ENCODE results near the gene CCNE1.
"Not testable (repeated sequence)": the region's sequence is repeated elsewhere in the genome, so short reads cannot be mapped to it uniquely, and the experiment has no call there.

The CCNE1 gene

GRCh38 chr19:29793116-29793727 lies 18.6 kb upstream of the CCNE1 start:
- H3K27ac ChIP-seq (ENCODE audit: low read length): no peak overlapping the region
- no peaks in the 10 kb centered on the region for H3K27me3 ChIP-seq (ENCODE audit: low read depth, low read length)
- no peaks in the 10 kb centered on the region for H3K9me3 ChIP-seq (ENCODE audit: control insufficient read depth in 1 of 2, low read length in 2 of 2)
- no peaks in the 10 kb centered on the region for H3K4me1 ChIP-seq (ENCODE audit: control insufficient read depth in 1 of 2, insufficient read depth in 2 of 2, low read length in 2 of 2)
- H3K36me3 ChIP-seq (ENCODE audit: control insufficient read depth in 1 of 2, insufficient read depth in 2 of 2, low read length in 2 of 2): no peaks in the 10 kb centered on the region
- H3K4me3 ChIP-seq (ENCODE audit: low read depth in 1 of 2, low read length in 2 of 2): no peak overlapping the region

GRCh38 chr19:29794490-29794889 lies 17.3 kb upstream of the CCNE1 start:
- not testable (repeated sequence) for H3K4me1 ChIP-seq (ENCODE audit: control insufficient read depth in 1 of 2, insufficient read depth in 2 of 2, low read length in 2 of 2); H3K36me3 ChIP-seq (ENCODE audit: control insufficient read depth in 1 of 2, insufficient read depth in 2 of 2, low read length in 2 of 2); H3K27ac ChIP-seq (ENCODE audit: low read length); H3K27me3 ChIP-seq (ENCODE audit: low read depth, low read length); H3K4me3 ChIP-seq (ENCODE audit: low read depth in 1 of 2, low read length in 2 of 2); H3K9me3 ChIP-seq (ENCODE audit: control insufficient read depth in 1 of 2, low read length in 2 of 2)

GRCh38 chr19:29795461-29796172 lies 16.2 kb upstream of the CCNE1 start:
- no peaks in the 10 kb centered on the region for H3K36me3 ChIP-seq (ENCODE audit: control insufficient read depth in 1 of 2, insufficient read depth in 2 of 2, low read length in 2 of 2)

GRCh38 chr19:29796173-29796573 lies 15.6 kb upstream of the CCNE1 start:
- H3K27ac ChIP-seq (ENCODE audit: low read length): no peak overlapping the region
- H3K9me3 ChIP-seq (ENCODE audit: control insufficient read depth in 1 of 2, low read length in 2 of 2): no peaks in the 10 kb centered on the region
- H3K27me3 ChIP-seq (ENCODE audit: low read depth, low read length): no peaks in the 10 kb centered on the region
- H3K4me1 ChIP-seq (ENCODE audit: control insufficient read depth in 1 of 2, insufficient read depth in 2 of 2, low read length in 2 of 2): no peaks in the 10 kb centered on the region
- no peaks in the 10 kb centered on the region for H3K36me3 ChIP-seq (ENCODE audit: control insufficient read depth in 1 of 2, insufficient read depth in 2 of 2, low read length in 2 of 2)
- no peak overlapping the region for H3K4me3 ChIP-seq (ENCODE audit: low read depth in 1 of 2, low read length in 2 of 2)

More at GRCh38 chr19:29795461-29796172, 16.2 kb upstream of the CCNE1 start:
- no peaks in the 10 kb centered on the region for H3K9me3 ChIP-seq (ENCODE audit: control insufficient read depth in 1 of 2, low read length in 2 of 2)
- H3K27me3 ChIP-seq (ENCODE audit: low read depth, low read length): no peaks in the 10 kb centered on the region
- no peaks in the 10 kb centered on the region for H3K4me1 ChIP-seq (ENCODE audit: control insufficient read depth in 1 of 2, insufficient read depth in 2 of 2, low read length in 2 of 2)
- H3K27ac ChIP-seq (ENCODE audit: low read length): no peak overlapping the region
- H3K4me3 ChIP-seq (ENCODE audit: low read depth in 1 of 2, low read length in 2 of 2): no peak overlapping the region

- Histone ChIP-seq H3K4me1 (ENCODE audit: control insufficient read depth in 1 of 2, insufficient read depth in 2 of 2, low read length in 2 of 2) (no peaks in the 10 kb centered on the region), H3K9me3 (ENCODE audit: control insufficient read depth in 1 of 2, low read length in 2 of 2) (no peaks in the 10 kb centered on the region), H3K27me3 (ENCODE audit: low read depth, low read length) (no peaks in the 10 kb centered on the region), H3K27ac (ENCODE audit: low read length) (no peak overlapping the region), H3K4me3 (ENCODE audit: low read depth in 1 of 2, low read length in 2 of 2) (no peak overlapping the region), H3K36me3 (ENCODE audit: control insufficient read depth in 1 of 2, insufficient read depth in 2 of 2, low read length in 2 of 2) (no peaks in the 10 kb centered on the region)
These were observed 12.9 kb upstream of the CCNE1 start for GRCh38 chr19:29798774-29799497.

GRCh38 chr19:29800100-29800825 lies 11.5 kb upstream of the CCNE1 start:
- H3K36me3 ChIP-seq (ENCODE audit: control insufficient read depth in 1 of 2, insufficient read depth in 2 of 2, low read length in 2 of 2): no peaks in the 10 kb centered on the region
- H3K9me3 ChIP-seq (ENCODE audit: control insufficient read depth in 1 of 2, low read length in 2 of 2): no peaks in the 10 kb centered on the region
- no peaks in the 10 kb centered on the region for H3K4me1 ChIP-seq (ENCODE audit: control insufficient read depth in 1 of 2, insufficient read depth in 2 of 2, low read length in 2 of 2)
- H3K4me3 ChIP-seq (ENCODE audit: low read depth in 1 of 2, low read length in 2 of 2): no peak overlapping the region
- H3K27ac ChIP-seq (ENCODE audit: low read length): no peak overlapping the region
- no peaks in the 10 kb centered on the region for H3K27me3 ChIP-seq (ENCODE audit: low read depth, low read length)

- H3K27me3 ChIP-seq (ENCODE audit: low read depth, low read length); H3K36me3 ChIP-seq (ENCODE audit: control insufficient read depth in 1 of 2, insufficient read depth in 2 of 2, low read length in 2 of 2); H3K4me1 ChIP-seq (ENCODE audit: control insufficient read depth in 1 of 2, insufficient read depth in 2 of 2, low read length in 2 of 2); H3K27ac ChIP-seq (ENCODE audit: low read length); H3K4me3 ChIP-seq (ENCODE audit: low read depth in 1 of 2, low read length in 2 of 2); H3K9me3 ChIP-seq (ENCODE audit: control insufficient read depth in 1 of 2, low read length in 2 of 2): not testable (repeated sequence)
These were observed 7.8 kb upstream of the CCNE1 start for GRCh38 chr19:29803951-29804350.

GRCh38 chr19:29804493-29804892 lies 7.3 kb upstream of the CCNE1 start:
- no peak overlapping the region for H3K27ac ChIP-seq (ENCODE audit: low read length)
- no peaks in the 10 kb centered on the region for H3K9me3 ChIP-seq (ENCODE audit: control insufficient read depth in 1 of 2, low read length in 2 of 2)
- H3K4me3 ChIP-seq (ENCODE audit: low read depth in 1 of 2, low read length in 2 of 2): no peak overlapping the region
- no peaks in the 10 kb centered on the region for H3K4me1 ChIP-seq (ENCODE audit: control insufficient read depth in 1 of 2, insufficient read depth in 2 of 2, low read length in 2 of 2)
- no peaks in the 10 kb centered on the region for H3K36me3 ChIP-seq (ENCODE audit: control insufficient read depth in 1 of 2, insufficient read depth in 2 of 2, low read length in 2 of 2)
- H3K27me3 ChIP-seq (ENCODE audit: low read depth, low read length): no peaks in the 10 kb centered on the region

- Histone ChIP-seq H3K27me3 (ENCODE audit: low read depth, low read length) (no peaks in the 10 kb centered on the region), H3K27ac (ENCODE audit: low read length) (no peak overlapping the region), H3K36me3 (ENCODE audit: control insufficient read depth in 1 of 2, insufficient read depth in 2 of 2, low read length in 2 of 2) (no peaks in the 10 kb centered on the region), H3K9me3 (ENCODE audit: control insufficient read depth in 1 of 2, low read length in 2 of 2) (no peaks in the 10 kb centered on the region), H3K4me3 (ENCODE audit: low read depth in 1 of 2, low read length in 2 of 2) (no peak overlapping the region), H3K4me1 (ENCODE audit: control insufficient read depth in 1 of 2, insufficient read depth in 2 of 2, low read length in 2 of 2) (no peaks in the 10 kb centered on the region)
These were observed 6.5 kb upstream of the CCNE1 start for GRCh38 chr19:29805031-29805965.

- Histone ChIP-seq H3K4me3 (ENCODE audit: low read depth in 1 of 2, low read length in 2 of 2) (no peak overlapping the region), H3K4me1 (ENCODE audit: control insufficient read depth in 1 of 2, insufficient read depth in 2 of 2, low read length in 2 of 2) (no peaks in the 10 kb centered on the region), H3K27me3 (ENCODE audit: low read depth, low read length) (no peaks in the 10 kb centered on the region), H3K27ac (ENCODE audit: low read length) (no peak overlapping the region), H3K36me3 (ENCODE audit: control insufficient read depth in 1 of 2, insufficient read depth in 2 of 2, low read length in 2 of 2) (no peaks in the 10 kb centered on the region), H3K9me3 (ENCODE audit: control insufficient read depth in 1 of 2, low read length in 2 of 2) (no peaks in the 10 kb centered on the region)
These were observed 5.5 kb upstream of the CCNE1 start for GRCh38 chr19:29806098-29806866.
